Activated T-helper 1 cell treated with anti-CD3 and anti-CD28 coated beads, Interleukin-12 subunit alpha, Interleukin-12 subunit beta, Interleukin-2, Interleukin-4 antibody, amounts not matched to agents 30 ng/mL and 10 ng/mL and 1 ng/mL, durations not matched to agents 14 hours and 24 hours and 36 hours (primary cell): ENCODE measurements around the gene APOC1. TPM values are rescaled to one million over a fixed set of nuclear protein-coding genes. Genes with fewer than 3 reads are reported as not detected.
"Not testable (repeated sequence)": the region's sequence is repeated elsewhere in the genome, so short reads cannot be mapped to it uniquely, and the experiment has no call there.

ENCODE experiments used
- DNase-seq: peaks from one replicate; pipeline ENCODE4 v3.0.0; 2021; ENCODE audit warnings: low spot score
- H3K27ac Mint-ChIP-seq: one replicate; pipeline ENCODE4 v1.8.0; 2021; ENCODE audit warnings: mild to moderate bottlenecking, mixed read lengths
- H3K27me3 Mint-ChIP-seq: one replicate; pipeline ENCODE4 v1.8.0; 2022; ENCODE audit warnings: mild to moderate bottlenecking, moderate library complexity, mixed read lengths; ENCODE audit not compliant: insufficient read depth
- H3K36me3 Mint-ChIP-seq: one replicate; pipeline ENCODE4 v1.8.0; 2021; ENCODE audit warnings: low read depth, mixed read lengths
- H3K4me1 Mint-ChIP-seq: one replicate; pipeline ENCODE4 v1.8.0; 2021; ENCODE audit warnings: low read depth, mixed read lengths
- H3K4me3 Mint-ChIP-seq: one replicate; pipeline ENCODE4 v1.8.0; 2021; ENCODE audit warnings: mild to moderate bottlenecking, moderate library complexity, mixed read lengths
- H3K9me3 Mint-ChIP-seq: one replicate; pipeline ENCODE4 v1.8.0; 2021; ENCODE audit warnings: mixed read lengths
- intact Hi-C: fragments of 100-400 bp; cut with micrococcal nuclease; formaldehyde crosslinking; loops from one replicate; pipeline ENCODE4 v1.15.1; 2024
- total RNA-seq: library from RNA; stranded (reverse); gene quantifications from 2 replicates; pipeline ENCODE4 v1.2.3, GENCODE V29; 2022

APOC1 gene
- 1.2 TPM in 1 of 2 replicates, not detected in the other for total RNA-seq

DNA sequence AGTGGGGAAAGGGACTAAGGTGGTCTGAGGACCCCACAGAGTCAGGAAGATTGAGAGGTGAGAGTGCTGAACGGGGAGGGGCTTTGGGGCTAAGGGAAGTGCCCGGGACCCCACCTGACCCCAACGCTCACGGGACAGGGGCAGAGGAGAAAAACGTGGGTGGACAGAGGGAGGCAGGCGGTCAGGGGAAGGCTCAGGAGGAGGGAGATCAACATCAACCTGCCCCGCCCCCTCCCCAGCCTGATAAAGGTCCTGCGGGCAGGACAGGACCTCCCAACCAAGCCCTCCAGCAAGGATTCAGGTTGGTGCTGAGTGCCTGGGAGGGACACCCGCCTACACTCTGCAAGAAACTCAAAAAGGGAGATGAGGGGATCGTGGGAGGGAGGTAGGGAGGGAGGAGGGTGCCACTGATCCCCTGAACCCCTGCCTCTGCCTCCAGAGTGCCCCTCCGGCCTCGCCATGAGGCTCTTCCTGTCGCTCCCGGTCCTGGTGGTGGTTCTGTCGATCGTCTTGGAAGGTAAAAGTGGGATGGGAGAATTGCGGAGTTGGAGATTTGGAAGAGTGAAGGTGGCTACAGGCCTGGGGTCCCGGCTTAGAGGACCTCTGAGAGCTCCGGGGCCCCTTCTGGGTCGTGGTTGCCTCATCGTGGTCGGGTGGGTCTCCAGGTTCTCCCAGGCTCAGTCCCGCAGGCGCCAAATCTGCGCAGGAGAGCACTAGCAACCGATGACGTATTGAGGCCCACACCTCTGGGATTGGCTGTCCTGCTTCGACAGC is at the start of gene APOC1:
Gene APOC1, plus strand, starts transcription at position 176 of the 774 bp plus-strand sequence. Its CDS starts 284 bp downstream, at position 460.
- peak within 1 kb of the TSS; percentile 92 for H3K27ac Mint-ChIP-seq
- peaks cover 24% of the 10 kb centered on the region for H3K4me1 Mint-ChIP-seq
- peak; percentile 74 for DNase-seq
- H3K27me3 Mint-ChIP-seq, result peaks cover 20% of the 10 kb centered on the region
- not testable (repeated sequence) for H3K36me3 Mint-ChIP-seq, H3K9me3 Mint-ChIP-seq
- intact Hi-C loops, result loop anchor here (1.0 kb wide), 3 partner anchors 13 to 40 kb away; no protein-coding TSS in a partner anchor
- peak within 1 kb of the TSS; percentile 94 for H3K4me3 Mint-ChIP-seq

DNA sequence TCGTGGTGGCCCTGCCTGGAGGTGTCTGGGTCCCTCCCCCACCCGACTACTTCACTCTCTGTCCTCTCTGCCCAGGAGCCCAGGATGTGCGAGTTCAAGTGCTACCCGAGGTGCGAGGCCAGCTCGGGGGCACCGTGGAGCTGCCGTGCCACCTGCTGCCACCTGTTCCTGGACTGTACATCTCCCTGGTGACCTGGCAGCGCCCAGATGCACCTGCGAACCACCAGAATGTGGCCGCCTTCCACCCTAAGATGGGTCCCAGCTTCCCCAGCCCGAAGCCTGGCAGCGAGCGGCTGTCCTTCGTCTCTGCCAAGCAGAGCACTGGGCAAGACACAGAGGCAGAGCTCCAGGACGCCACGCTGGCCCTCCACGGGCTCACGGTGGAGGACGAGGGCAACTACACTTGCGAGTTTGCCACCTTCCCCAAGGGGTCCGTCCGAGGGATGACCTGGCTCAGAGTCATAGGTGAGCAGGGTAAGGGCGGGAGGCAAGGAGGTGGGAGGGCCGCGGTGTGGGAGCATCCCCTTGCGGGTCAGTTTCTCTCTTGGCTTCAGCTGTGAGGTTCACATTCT is 49.1 kb upstream of the APOC1 start:
- Mint-ChIP-seq H3K9me3 (no peaks in the 10 kb centered on the region), H3K27me3 (peaks cover 4% of the 10 kb centered on the region), H3K36me3 (no peaks in the 10 kb centered on the region), H3K4me1 (no peaks in the 10 kb centered on the region), H3K4me3 (no peak overlapping the region), H3K27ac (no peak overlapping the region)
- intact Hi-C loops, result no loop called here
- no peak for DNase-seq

DNA sequence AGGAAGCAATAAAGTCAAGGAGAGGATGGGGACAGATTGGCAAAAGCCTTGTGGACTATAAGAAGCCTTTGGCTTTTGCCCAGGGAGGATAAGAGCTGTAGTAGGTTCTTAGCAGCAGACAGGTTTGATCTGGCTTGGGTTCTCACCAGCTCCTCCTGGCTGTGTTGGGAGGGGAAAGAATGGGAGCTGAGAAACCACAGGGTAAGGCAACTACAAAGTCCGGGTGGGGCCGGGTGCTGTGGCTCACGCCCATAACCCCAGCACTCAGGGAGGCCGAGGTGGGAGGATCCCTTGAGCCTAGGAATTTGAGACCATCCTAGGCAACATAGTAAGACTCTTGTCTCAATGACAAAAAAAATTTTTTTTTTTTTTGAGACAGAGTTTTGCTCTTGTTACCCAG is 47.7 kb upstream of the APOC1 start:
- no peak for DNase-seq
- intact Hi-C loops, result no loop called here
- Mint-ChIP-seq H3K4me1 (no peaks in the 10 kb centered on the region), H3K27ac (no peak overlapping the region), H3K36me3 (no peaks in the 10 kb centered on the region), H3K9me3 (no peaks in the 10 kb centered on the region), H3K27me3 (peaks cover 4% of the 10 kb centered on the region), H3K4me3 (no peak overlapping the region)

DNA sequence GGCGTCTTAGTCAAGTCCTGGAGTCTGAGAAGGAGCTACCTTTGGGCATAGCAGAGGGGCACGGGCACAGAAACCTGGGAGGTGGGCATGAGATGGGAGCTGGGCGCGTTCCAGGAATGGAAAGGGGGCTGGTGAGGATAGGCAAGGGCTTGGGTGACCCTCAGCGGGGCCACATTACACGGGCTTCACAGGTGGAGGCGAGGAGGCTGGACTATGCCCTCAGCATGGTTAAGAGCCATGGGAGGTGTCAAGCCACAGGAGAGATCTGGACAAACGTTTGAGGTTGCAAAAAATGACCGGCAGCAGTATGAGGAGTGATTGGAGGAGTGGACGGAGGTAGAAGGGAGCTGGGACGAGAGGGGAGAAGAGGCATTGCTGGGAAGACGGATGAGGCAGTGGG is 46.8 kb upstream of the APOC1 start:
- Mint-ChIP-seq H3K9me3 (no peaks in the 10 kb centered on the region), H3K27ac (no peak overlapping the region), H3K27me3 (peaks cover 2% of the 10 kb centered on the region), H3K36me3 (no peaks in the 10 kb centered on the region), H3K4me3 (no peak overlapping the region), H3K4me1 (no peaks in the 10 kb centered on the region)
- intact Hi-C loops, result no loop called here
- no peak for DNase-seq

DNA sequence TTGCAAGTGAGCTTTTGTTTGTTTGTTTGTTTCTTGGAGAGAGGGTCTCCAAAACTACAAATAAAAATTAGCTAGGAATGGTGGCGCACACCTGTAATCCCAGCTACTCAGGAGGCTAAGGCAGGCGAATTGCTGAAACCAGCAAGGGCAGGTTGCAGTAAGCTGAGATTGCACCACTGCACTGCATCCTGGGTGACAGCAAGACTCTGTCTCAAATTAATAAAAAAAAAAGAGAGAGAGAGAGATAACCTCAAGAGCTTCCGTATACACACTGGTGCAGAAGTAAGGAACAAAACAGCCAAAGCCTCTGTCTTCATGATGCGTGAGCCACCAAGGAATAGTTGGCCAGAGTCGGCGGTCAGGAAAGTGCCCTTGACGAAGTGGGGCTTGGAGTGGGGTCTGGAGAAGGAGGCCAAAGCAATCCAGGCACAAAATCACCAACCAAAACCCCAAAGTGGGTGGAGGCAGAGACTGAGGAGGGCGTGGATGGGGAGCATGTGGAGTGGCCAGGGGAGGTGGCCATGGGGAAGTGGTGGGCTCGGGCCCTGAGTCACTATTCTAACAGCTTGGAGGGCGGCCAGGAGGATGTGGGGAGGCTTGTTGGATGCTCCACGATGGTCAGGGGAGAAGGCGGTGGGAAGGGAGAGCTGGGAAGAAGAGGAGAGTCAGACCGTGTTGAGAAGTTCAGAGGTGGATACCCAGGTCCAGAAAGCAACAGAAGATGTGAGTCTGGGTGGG is 44.5 kb upstream of the APOC1 start:
- Mint-ChIP-seq H3K4me1 (no peaks in the 10 kb centered on the region), H3K4me3 (no peak overlapping the region), H3K27me3 (peaks cover 2% of the 10 kb centered on the region), H3K36me3 (no peaks in the 10 kb centered on the region), H3K9me3 (no peaks in the 10 kb centered on the region), H3K27ac (no peak overlapping the region)
- DNase-seq, result no peak
- intact Hi-C loops, result no loop called here

GRCh38 chr19:44871809-44872208 is 42.6 kb upstream of the APOC1 start:
- Mint-ChIP-seq H3K4me1 (no peaks in the 10 kb centered on the region), H3K27me3 (peaks cover 2% of the 10 kb centered on the region), H3K27ac (no peak overlapping the region), H3K4me3 (no peak overlapping the region), H3K36me3 (no peaks in the 10 kb centered on the region), H3K9me3 (no peaks in the 10 kb centered on the region)
- intact Hi-C loops, result no loop called here
- no peak for DNase-seq

GRCh38 chr19:44872661-44873060 is 41.7 kb upstream of the APOC1 start:
- Mint-ChIP-seq H3K9me3 (no peaks in the 10 kb centered on the region), H3K4me3 (no peak overlapping the region), H3K27me3 (peaks cover 3% of the 10 kb centered on the region), H3K27ac (no peak overlapping the region), H3K4me1 (no peaks in the 10 kb centered on the region), H3K36me3 (no peaks in the 10 kb centered on the region)
- intact Hi-C loops, result no loop called here
- no peak for DNase-seq

DNA sequence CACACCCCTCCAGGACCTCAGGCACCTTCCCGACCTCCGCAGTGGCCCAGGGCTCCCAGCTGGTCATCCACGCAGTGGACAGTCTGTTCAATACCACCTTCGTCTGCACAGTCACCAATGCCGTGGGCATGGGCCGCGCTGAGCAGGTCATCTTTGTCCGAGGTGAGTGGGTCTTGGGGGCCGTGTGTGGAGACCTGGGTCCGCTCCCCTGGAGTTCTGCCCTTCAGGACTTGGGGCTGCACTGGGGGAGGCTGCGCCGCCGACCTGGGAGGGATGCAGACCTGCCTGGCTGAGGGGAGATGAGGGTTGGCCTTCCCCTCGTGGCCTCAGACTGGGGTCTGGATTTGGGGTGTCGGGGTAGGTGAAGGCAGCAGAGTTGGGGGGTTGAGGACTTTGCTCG is 40.1 kb upstream of the APOC1 start:
- Mint-ChIP-seq H3K36me3 (no peaks in the 10 kb centered on the region), H3K27me3 (peaks cover 3% of the 10 kb centered on the region), H3K9me3 (no peaks in the 10 kb centered on the region), H3K4me3 (no peak overlapping the region), H3K27ac (no peak overlapping the region), H3K4me1 (no peaks in the 10 kb centered on the region)
- intact Hi-C loops, result no loop called here
- no peak for DNase-seq

DNA sequence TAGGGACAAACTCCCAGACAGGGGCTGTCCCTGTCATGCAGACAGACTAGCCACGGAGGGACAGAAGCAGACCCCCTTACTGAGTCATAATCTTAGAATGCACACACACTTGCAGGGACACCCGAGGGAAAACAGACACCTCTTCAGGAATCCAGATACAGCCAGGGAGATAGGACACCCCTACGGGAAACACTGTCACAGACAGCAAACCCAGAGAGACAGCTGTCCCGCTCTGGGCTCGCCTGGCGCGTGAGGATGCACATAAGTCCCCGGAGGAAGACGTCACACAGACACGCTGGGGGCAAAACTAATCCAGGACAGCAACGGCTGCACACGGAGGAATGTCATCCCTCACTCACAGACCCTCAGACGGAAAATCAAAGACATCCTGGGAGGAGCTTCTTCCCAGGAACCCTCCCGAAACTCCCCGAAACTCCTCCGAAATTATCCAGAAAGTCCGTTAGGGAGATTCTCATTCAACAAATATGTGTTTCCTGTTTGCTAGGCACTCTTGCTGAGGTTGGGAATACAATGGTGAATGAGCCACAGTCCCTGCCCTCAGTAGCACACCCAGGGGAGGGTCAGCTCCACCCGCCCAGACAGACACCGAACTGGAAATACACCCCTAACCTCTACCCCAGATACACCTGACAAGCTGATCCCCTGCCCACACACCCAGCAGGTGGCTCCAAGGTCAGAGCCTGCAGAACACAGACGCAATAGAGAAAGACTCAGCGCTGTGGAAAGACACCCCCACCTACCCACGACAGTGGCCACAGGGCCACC is 38.5 kb upstream of the APOC1 start:
- Mint-ChIP-seq H3K9me3 (no peaks in the 10 kb centered on the region), H3K4me1 (no peaks in the 10 kb centered on the region), H3K27ac (peak overlapping the region; percentile 8), H3K36me3 (no peaks in the 10 kb centered on the region), H3K27me3 (peaks cover 2% of the 10 kb centered on the region), H3K4me3 (no peak overlapping the region)
- intact Hi-C loops, result no loop called here
- no peak for DNase-seq

GRCh38 chr19:44876930-44877535 is 37.4 kb upstream of the APOC1 start:
- Mint-ChIP-seq H3K27me3 (peaks cover 4% of the 10 kb centered on the region), H3K4me3 (no peak overlapping the region), H3K36me3 (no peaks in the 10 kb centered on the region), H3K4me1 (no peaks in the 10 kb centered on the region), H3K27ac (no peak overlapping the region), H3K9me3 (no peaks in the 10 kb centered on the region)
- DNase-seq, result no peak
- intact Hi-C loops, result no loop called here

GRCh38 chr19:44878120-44878865 is 36.1 kb upstream of the APOC1 start:
- Mint-ChIP-seq H3K4me1 (no peaks in the 10 kb centered on the region), H3K27me3 (peaks cover 4% of the 10 kb centered on the region), H3K4me3 (no peak overlapping the region), H3K9me3 (no peaks in the 10 kb centered on the region), H3K27ac (no peak overlapping the region), H3K36me3 (no peaks in the 10 kb centered on the region)
- DNase-seq, result no peak
- intact Hi-C loops, result no loop called here
